ENCODE data around the gene AFF2.
"Not testable (repeated sequence)": the region's sequence is repeated elsewhere in the genome, so short reads cannot be mapped to it uniquely, and the experiment has no call there.

Gene AFF2

GRCh38 chrX:148871422-148872160 lies 371.2 kb downstream of the AFF2 start:
- no peak for DNase-seq

GRCh38 chrX:148872161-148872535 lies 371.7 kb downstream of the AFF2 start:
- no peak for DNase-seq

GRCh38 chrX:148872881-148873280 lies 372.5 kb downstream of the AFF2 start:
- no peak for DNase-seq

- DNase-seq = no peak
Measured at GRCh38 chrX:148874636-148875246, 374.3 kb downstream of the AFF2 start.

- no peak for DNase-seq
Measured at GRCh38 chrX:148878371-148878770, 378.0 kb downstream of the AFF2 start.

GRCh38 chrX:148885203-148885602 lies 384.8 kb downstream of the AFF2 start:
- no peak for DNase-seq

GRCh38 chrX:148893395-148893794 lies 393.0 kb downstream of the AFF2 start:
- no peak for DNase-seq

- DNase-seq = no peak
Measured at GRCh38 chrX:148902581-148902980, 402.2 kb downstream of the AFF2 start.

- DNase-seq = no peak
Measured at GRCh38 chrX:148903176-148903575, 402.8 kb downstream of the AFF2 start.

GRCh38 chrX:148904421-148905111 lies 404.1 kb downstream of the AFF2 start:
- no peak for DNase-seq

- no peak for DNase-seq
Measured at GRCh38 chrX:148905400-148905799, 405.0 kb downstream of the AFF2 start.

- not testable (repeated sequence) for DNase-seq
Measured at GRCh38 chrX:148906628-148907027, 406.2 kb downstream of the AFF2 start.

- no peak for DNase-seq
Measured at GRCh38 chrX:148909758-148910157, 409.3 kb downstream of the AFF2 start.

GRCh38 chrX:148913971-148914370 lies 413.6 kb downstream of the AFF2 start:
- DNase-seq = no peak

GRCh38 chrX:148914783-148915182 lies 414.4 kb downstream of the AFF2 start:
- DNase-seq = no peak

- DNase-seq = no peak
Measured at GRCh38 chrX:148915474-148915873, 415.1 kb downstream of the AFF2 start.

- DNase-seq = no peak
Measured at GRCh38 chrX:148917441-148917840, 417.0 kb downstream of the AFF2 start.

GRCh38 chrX:148923631-148924030 lies 423.2 kb downstream of the AFF2 start:
- no peak for DNase-seq

- no peak for DNase-seq
Measured at GRCh38 chrX:148926371-148926770, 426.0 kb downstream of the AFF2 start.

GRCh38 chrX:148928811-148929210 lies 428.4 kb downstream of the AFF2 start:
- no peak for DNase-seq

GRCh38 chrX:148929686-148930085 lies 429.3 kb downstream of the AFF2 start:
- DNase-seq = no peak

- no peak for DNase-seq
Measured at GRCh38 chrX:148930206-148930729, 429.9 kb downstream of the AFF2 start.

- DNase-seq = no peak
Measured at GRCh38 chrX:148933881-148934280, 433.5 kb downstream of the AFF2 start.

GRCh38 chrX:148938348-148938747 lies 437.9 kb downstream of the AFF2 start:
- no peak for DNase-seq
